ENCODE data around the gene IGFN1. TPM values are rescaled to one million over a fixed set of nuclear protein-coding genes. Genes with fewer than 3 reads are reported as not detected.

Gene IGFN1
- total and polyA plus RNA-seq, 2 experiments from 2014 or later, result not detected

DNA sequence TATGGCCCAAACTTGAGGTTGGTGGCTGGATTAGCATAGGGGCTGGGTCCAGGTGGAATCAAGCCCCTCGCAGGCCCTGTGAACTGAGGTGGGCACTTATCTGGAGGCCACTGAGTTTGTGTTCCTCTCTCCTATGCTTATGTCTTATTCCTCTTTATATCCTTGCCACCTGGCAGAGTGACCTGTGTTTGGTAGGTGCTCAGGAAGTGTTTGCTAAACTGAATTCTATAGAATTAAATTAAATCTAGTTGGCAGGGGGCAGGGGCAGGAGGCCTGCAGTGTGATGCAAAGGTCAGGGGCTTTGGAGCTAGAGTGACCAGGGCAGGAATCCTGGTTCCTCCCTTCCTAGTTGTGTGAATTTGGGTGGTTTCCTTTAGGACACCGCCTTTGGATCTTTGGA is 35.3 kb upstream of the IGFN1 start:
- H4K20me1 ChIP-seq (replicated peaks; ENCODE audit: insufficient read depth), result no peaks in the 10 kb centered on the region; the same call in 1 of the 2 replicates
- Mint-ChIP-seq H3K4me3 (no peak overlapping the region), H3K9me3 (peaks cover 5% of the 10 kb centered on the region), H3K27ac (no peak overlapping the region), H3K36me3 (ENCODE audit: low read depth) (peaks cover 26% of the 10 kb centered on the region), H3K27me3 (ENCODE audit: insufficient read depth, low read depth, poor library complexity) (peaks cover 2% of the 10 kb centered on the region), H3K4me1 (peaks cover 16% of the 10 kb centered on the region)
- peaks cover 16% of the 10 kb centered on the region for H3K79me2 ChIP-seq (replicated peaks; ENCODE audit: insufficient read depth)
- no peak overlapping the region for H3K4me3 ChIP-seq
- H3K27me3 ChIP-seq (ENCODE audit: insufficient read depth), result no peaks in the 10 kb centered on the region
- no peak overlapping the region for H3K27ac ChIP-seq (ENCODE audit: low read depth)
- no peak for TF ChIP-seq EZH2phosphoT487 (IDR thresholded peaks at IDR 0.05; ENCODE audit: unreplicated experiment)
- TF ChIP-seq, protein P1, sequence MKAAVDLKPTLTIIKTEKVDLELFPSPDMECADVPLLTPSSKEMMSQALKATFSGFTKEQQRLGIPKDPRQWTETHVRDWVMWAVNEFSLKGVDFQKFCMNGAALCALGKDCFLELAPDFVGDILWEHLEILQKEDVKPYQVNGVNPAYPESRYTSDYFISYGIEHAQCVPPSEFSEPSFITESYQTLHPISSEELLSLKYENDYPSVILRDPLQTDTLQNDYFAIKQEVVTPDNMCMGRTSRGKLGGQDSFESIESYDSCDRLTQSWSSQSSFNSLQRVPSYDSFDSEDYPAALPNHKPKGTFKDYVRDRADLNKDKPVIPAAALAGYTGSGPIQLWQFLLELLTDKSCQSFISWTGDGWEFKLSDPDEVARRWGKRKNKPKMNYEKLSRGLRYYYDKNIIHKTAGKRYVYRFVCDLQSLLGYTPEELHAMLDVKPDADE (IDR thresholded peaks at IDR 0.05), result no peak
- no peaks in the 10 kb centered on the region for H3K9me2 ChIP-seq (ENCODE audit: insufficient read depth)
- ATAC-seq (no peak), DNase-seq (ENCODE audit: low spot score) (no peak)
- no peak overlapping the region for H3K4me2 ChIP-seq
- H2AFZ ChIP-seq, result no peak overlapping the region
- 0 out of 2 replicates have a peak, but pooled peaks cover 11% of the 10 kb centered on the region for H3K4me1 ChIP-seq (ENCODE audit: insufficient read depth)
- H3F3A ChIP-seq (replicated peaks; ENCODE audit: low read depth), result no peaks in the 10 kb centered on the region
- H3K36me3 ChIP-seq (ENCODE audit: insufficient read depth), result peaks cover 16% of the 10 kb centered on the region

- H3K9me3 Mint-ChIP-seq, result peaks cover 5% of the 10 kb centered on the region
- H3K4me3 ChIP-seq, result no peak overlapping the region
- H3K27ac ChIP-seq (ENCODE audit: low read depth), result no peak overlapping the region
- no peak overlapping the region for H3K4me2 ChIP-seq
- H3K4me1 ChIP-seq (ENCODE audit: insufficient read depth), result 0 out of 2 replicates have a peak, but pooled peaks cover 11% of the 10 kb centered on the region
- peaks cover 16% of the 10 kb centered on the region for H3K79me2 ChIP-seq (replicated peaks; ENCODE audit: insufficient read depth)
- H3K27me3 ChIP-seq (ENCODE audit: insufficient read depth), result no peaks in the 10 kb centered on the region
- H3K27me3 Mint-ChIP-seq (ENCODE audit: insufficient read depth, low read depth, poor library complexity), result peaks cover 2% of the 10 kb centered on the region
- peaks cover 16% of the 10 kb centered on the region for H3K4me1 Mint-ChIP-seq
- H3K4me3 Mint-ChIP-seq, result no peak overlapping the region
- H2AFZ ChIP-seq, result no peak overlapping the region
- no peaks in the 10 kb centered on the region for H3F3A ChIP-seq (replicated peaks; ENCODE audit: low read depth)
- H4K20me1 ChIP-seq (replicated peaks; ENCODE audit: insufficient read depth), result no peaks in the 10 kb centered on the region; the same call in 1 of the 2 replicates
- TF ChIP-seq NANOG (IDR thresholded peaks at IDR 0.05; ENCODE audit: borderline replicate concordance) (no peak), POLR2AphosphoS5 (IDR thresholded peaks at IDR 0.05; ENCODE audit: low read depth) (no peak), JUNB (IDR thresholded peaks at IDR 0.05; ENCODE audit: unreplicated experiment) (no peak), EZH2phosphoT487 (IDR thresholded peaks at IDR 0.05; ENCODE audit: unreplicated experiment) (no peak), STAT1 (IDR thresholded peaks at IDR 0.05; ENCODE audit: unreplicated experiment) (no peak), EZH2 (IDR thresholded peaks at IDR 0.05; ENCODE audit: low read depth, unreplicated experiment) (no peak), ZNF331 (CRISPR knock-in tag; IDR thresholded peaks at IDR 0.05; ENCODE audit: low read depth) (no peak)
- TF ChIP-seq, protein P1 (IDR thresholded peaks at IDR 0.05), result no peak
- H3K9me2 ChIP-seq (ENCODE audit: insufficient read depth), result no peaks in the 10 kb centered on the region
- no peak for DNase-seq (ENCODE audit: low spot score)
- ATAC-seq, result no peak
- H3K36me3 Mint-ChIP-seq (ENCODE audit: low read depth), result peaks cover 17% of the 10 kb centered on the region
- no peak overlapping the region for H3K27ac Mint-ChIP-seq
- peaks cover 7% of the 10 kb centered on the region for H3K36me3 ChIP-seq (ENCODE audit: insufficient read depth)
Measured at GRCh38 chr1:201156346-201156745, 34.3 kb upstream of the IGFN1 start.

DNA sequence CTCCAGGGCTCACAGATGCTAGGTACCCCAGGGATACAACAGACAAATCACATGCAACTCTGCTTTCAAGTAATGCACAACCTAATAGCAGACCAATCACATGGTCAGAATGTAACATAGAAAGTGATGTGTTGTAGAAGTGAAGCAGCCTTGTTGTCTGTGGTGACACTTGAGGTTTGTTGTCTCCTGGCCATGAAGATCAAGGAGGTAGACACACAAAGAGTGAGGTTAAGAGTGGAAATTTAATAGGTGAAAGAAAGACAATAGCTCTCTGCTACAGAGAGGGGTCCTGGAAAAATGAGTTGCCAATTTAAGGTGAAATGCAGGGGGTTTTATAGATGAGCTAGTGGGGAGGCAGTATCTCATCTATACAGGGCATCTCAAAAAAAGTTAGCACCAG is 33.8 kb upstream of the IGFN1 start:
- Mint-ChIP-seq H3K27ac (no peak overlapping the region), H3K4me1 (peaks cover 16% of the 10 kb centered on the region), H3K9me3 (peaks cover 5% of the 10 kb centered on the region), H3K36me3 (ENCODE audit: low read depth) (peaks cover 12% of the 10 kb centered on the region), H3K27me3 (ENCODE audit: insufficient read depth, low read depth, poor library complexity) (peaks cover 2% of the 10 kb centered on the region), H3K4me3 (no peak overlapping the region)
- no peaks in the 10 kb centered on the region for H3K9me2 ChIP-seq (ENCODE audit: insufficient read depth)
- H3K27me3 ChIP-seq (ENCODE audit: insufficient read depth), result no peaks in the 10 kb centered on the region
- TF ChIP-seq NANOG (IDR thresholded peaks at IDR 0.05; ENCODE audit: borderline replicate concordance), result no peak
- no peak for TF ChIP-seq STAT1 (IDR thresholded peaks at IDR 0.05; ENCODE audit: unreplicated experiment)
- TF ChIP-seq EZH2 (IDR thresholded peaks at IDR 0.05; ENCODE audit: low read depth, unreplicated experiment), result no peak
- TF ChIP-seq CTCF (conservative IDR thresholded peaks at IDR 0.05; ENCODE audit: low read depth in 2 of 2), result no peak
- no peak for TF ChIP-seq POLR2AphosphoS5 (IDR thresholded peaks at IDR 0.05; ENCODE audit: low read depth)
- TF ChIP-seq ZNF114 (CRISPR knock-in tag; IDR thresholded peaks at IDR 0.05), result no peak
- H3K4me3 ChIP-seq, result no peak overlapping the region
- 0 out of 2 replicates have a peak, but pooled peaks cover 11% of the 10 kb centered on the region for H3K4me1 ChIP-seq (ENCODE audit: insufficient read depth)
- H3K4me2 ChIP-seq, result no peak overlapping the region
- DNase-seq (ENCODE audit: low spot score) (no peak), ATAC-seq (no peak)
- H3K27ac ChIP-seq (ENCODE audit: low read depth), result no peak overlapping the region
- no peak overlapping the region for H2AFZ ChIP-seq
- H3K79me2 ChIP-seq (replicated peaks; ENCODE audit: insufficient read depth), result peaks cover 16% of the 10 kb centered on the region
- no peaks in the 10 kb centered on the region for H3F3A ChIP-seq (replicated peaks; ENCODE audit: low read depth)
- no peaks in the 10 kb centered on the region for H4K20me1 ChIP-seq (replicated peaks; ENCODE audit: insufficient read depth)
- peaks cover 2% of the 10 kb centered on the region for H3K36me3 ChIP-seq (ENCODE audit: insufficient read depth)
